Measurements from ENCODE around the gene ALS2CL.

Gene ALS2CL

GRCh38 chr3:46651084-46651483 lies 42.4 kb downstream of the ALS2CL start:
- no peak for DNase-seq (ENCODE audit: extremely low spot score)
- ChIA-PET POLR2A (no interaction called here), CTCF (no interaction called here)
- no peak for TF ChIP-seq FOXK2 (IDR thresholded peaks at IDR 0.05)
- no peak for TF ChIP-seq SUZ12 (IDR thresholded peaks at IDR 0.05)
- no peak for TF ChIP-seq PKNOX1 (IDR thresholded peaks at IDR 0.05)
- no peak for TF ChIP-seq BHLHE40 (IDR thresholded peaks at IDR 0.05; ENCODE audit: borderline replicate concordance)
- no peak for TF ChIP-seq CTBP1 (IDR thresholded peaks at IDR 0.05; ENCODE audit: borderline replicate concordance)
- TF ChIP-seq FOXM1 (IDR thresholded peaks at IDR 0.05; ENCODE audit: borderline replicate concordance), result no peak
- TF ChIP-seq LEF1 (IDR thresholded peaks at IDR 0.05; ENCODE audit: borderline replicate concordance), result no peak
- TF ChIP-seq ELF4 (IDR thresholded peaks at IDR 0.05), result no peak
- no peak for TF ChIP-seq ZNF384 (IDR thresholded peaks at IDR 0.05)
- TF ChIP-seq HDGF (IDR thresholded peaks at IDR 0.05; ENCODE audit: borderline replicate concordance), result no peak
- TF ChIP-seq L3MBTL2 (conservative IDR thresholded peaks at IDR 0.05), result no peak
- TF ChIP-seq SP1 (IDR thresholded peaks at IDR 0.05), result no peak
- TF ChIP-seq FOXA1 (IDR thresholded peaks at IDR 0.05), result no peak

GRCh38 chr3:46649436-46649835 lies 44.0 kb downstream of the ALS2CL start:
- ChIA-PET CTCF (no interaction called here), POLR2A (no interaction called here)
- DNase-seq (ENCODE audit: extremely low spot score), result no peak
- TF ChIP-seq HDGF (IDR thresholded peaks at IDR 0.05; ENCODE audit: borderline replicate concordance), result no peak
- TF ChIP-seq TARDBP (IDR thresholded peaks at IDR 0.05), result no peak
- no peak for TF ChIP-seq FOXA1 (IDR thresholded peaks at IDR 0.05)
- TF ChIP-seq ARNT (IDR thresholded peaks at IDR 0.05), result no peak
- TF ChIP-seq SUZ12 (IDR thresholded peaks at IDR 0.05), result no peak
- no peak for TF ChIP-seq NFRKB (IDR thresholded peaks at IDR 0.05)
- TF ChIP-seq ELF4 (IDR thresholded peaks at IDR 0.05), result no peak
- no peak for TF ChIP-seq SP1 (IDR thresholded peaks at IDR 0.05)
- no peak for TF ChIP-seq CTBP1 (IDR thresholded peaks at IDR 0.05; ENCODE audit: borderline replicate concordance)
- no peak for TF ChIP-seq LEF1 (IDR thresholded peaks at IDR 0.05; ENCODE audit: borderline replicate concordance)
- TF ChIP-seq FOXM1 (IDR thresholded peaks at IDR 0.05; ENCODE audit: borderline replicate concordance), result no peak
- no peak for TF ChIP-seq PKNOX1 (IDR thresholded peaks at IDR 0.05)
- no peak for TF ChIP-seq L3MBTL2 (conservative IDR thresholded peaks at IDR 0.05)
- no peak for TF ChIP-seq BHLHE40 (IDR thresholded peaks at IDR 0.05; ENCODE audit: borderline replicate concordance)
- TF ChIP-seq FOXK2 (IDR thresholded peaks at IDR 0.05), result no peak
- no peak for TF ChIP-seq ZNF384 (IDR thresholded peaks at IDR 0.05)

- ChIA-PET POLR2A (no interaction called here), CTCF (no interaction called here)
- DNase-seq (ENCODE audit: extremely low spot score), result no peak
- TF ChIP-seq FOXM1 (IDR thresholded peaks at IDR 0.05; ENCODE audit: borderline replicate concordance) (no peak), FOXA1 (IDR thresholded peaks at IDR 0.05) (no peak), SP1 (IDR thresholded peaks at IDR 0.05) (no peak), SUZ12 (IDR thresholded peaks at IDR 0.05) (no peak), BHLHE40 (IDR thresholded peaks at IDR 0.05; ENCODE audit: borderline replicate concordance) (no peak), NFRKB (IDR thresholded peaks at IDR 0.05) (no peak), LEF1 (IDR thresholded peaks at IDR 0.05; ENCODE audit: borderline replicate concordance) (no peak), HDGF (IDR thresholded peaks at IDR 0.05; ENCODE audit: borderline replicate concordance) (no peak), CTBP1 (IDR thresholded peaks at IDR 0.05; ENCODE audit: borderline replicate concordance) (no peak), ARNT (IDR thresholded peaks at IDR 0.05) (no peak), TARDBP (IDR thresholded peaks at IDR 0.05) (no peak), L3MBTL2 (conservative IDR thresholded peaks at IDR 0.05) (no peak), PKNOX1 (IDR thresholded peaks at IDR 0.05) (no peak), ZNF384 (IDR thresholded peaks at IDR 0.05) (no peak), ELF4 (IDR thresholded peaks at IDR 0.05) (no peak)
Observed at GRCh38 chr3:46648096-46648495, 45.4 kb downstream of the ALS2CL start.

GRCh38 chr3:46646700-46647099 lies 46.8 kb downstream of the ALS2CL start:
- DNase-seq (ENCODE audit: extremely low spot score), result no peak
- TF ChIP-seq ELF4 (IDR thresholded peaks at IDR 0.05) (no peak), SP1 (IDR thresholded peaks at IDR 0.05) (no peak), FOXK2 (IDR thresholded peaks at IDR 0.05) (no peak), TARDBP (IDR thresholded peaks at IDR 0.05) (no peak), BHLHE40 (IDR thresholded peaks at IDR 0.05; ENCODE audit: borderline replicate concordance) (no peak), SUZ12 (IDR thresholded peaks at IDR 0.05) (no peak), NFRKB (IDR thresholded peaks at IDR 0.05) (no peak), FOXA1 (IDR thresholded peaks at IDR 0.05) (no peak), CTBP1 (IDR thresholded peaks at IDR 0.05; ENCODE audit: borderline replicate concordance) (no peak), FOXM1 (IDR thresholded peaks at IDR 0.05; ENCODE audit: borderline replicate concordance) (no peak), L3MBTL2 (conservative IDR thresholded peaks at IDR 0.05) (no peak), HDGF (IDR thresholded peaks at IDR 0.05; ENCODE audit: borderline replicate concordance) (no peak), PKNOX1 (IDR thresholded peaks at IDR 0.05) (no peak), ARNT (IDR thresholded peaks at IDR 0.05) (no peak), LEF1 (IDR thresholded peaks at IDR 0.05; ENCODE audit: borderline replicate concordance) (no peak), ZNF384 (IDR thresholded peaks at IDR 0.05) (no peak)
- ChIA-PET CTCF (no interaction called here), POLR2A (no interaction called here)

GRCh38 chr3:46643701-46644100 lies 49.8 kb downstream of the ALS2CL start:
- POLR2A ChIA-PET, result no interaction called here
- no peak for DNase-seq (ENCODE audit: extremely low spot score)
- TF ChIP-seq BHLHE40 (IDR thresholded peaks at IDR 0.05; ENCODE audit: borderline replicate concordance), result no peak
- no peak for TF ChIP-seq ZNF384 (IDR thresholded peaks at IDR 0.05)
- TF ChIP-seq SUZ12 (IDR thresholded peaks at IDR 0.05), result no peak
- no peak for TF ChIP-seq SP1 (IDR thresholded peaks at IDR 0.05)
- no peak for TF ChIP-seq LEF1 (IDR thresholded peaks at IDR 0.05; ENCODE audit: borderline replicate concordance)
- no peak for TF ChIP-seq CTBP1 (IDR thresholded peaks at IDR 0.05; ENCODE audit: borderline replicate concordance)
- TF ChIP-seq ARNT (IDR thresholded peaks at IDR 0.05), result no peak
- TF ChIP-seq TARDBP (IDR thresholded peaks at IDR 0.05), result no peak
- no peak for TF ChIP-seq FOXK2 (IDR thresholded peaks at IDR 0.05)
- TF ChIP-seq ELF4 (IDR thresholded peaks at IDR 0.05), result no peak
- no peak for TF ChIP-seq FOXA1 (IDR thresholded peaks at IDR 0.05)
- no peak for TF ChIP-seq PKNOX1 (IDR thresholded peaks at IDR 0.05)
- TF ChIP-seq NFRKB (IDR thresholded peaks at IDR 0.05), result no peak
- TF ChIP-seq FOXM1 (IDR thresholded peaks at IDR 0.05; ENCODE audit: borderline replicate concordance), result no peak
- TF ChIP-seq HDGF (IDR thresholded peaks at IDR 0.05; ENCODE audit: borderline replicate concordance), result no peak
- CTCF ChIA-PET, result no interaction called here
